GDM1 (cell line): ENCODE results near the gene VAMP7.
"Not testable (repeated sequence)": the region's sequence is repeated elsewhere in the genome, so short reads cannot be mapped to it uniquely, and the experiment has no call there.

ENCODE experiments used
- DNase-seq: peaks from one replicate; lab custom pipeline; 2025; lab: John Stamatoyannopoulos, UW

VAMP7 gene

GRCh38 chrX:155907661-155908060 is 26.5 kb downstream of the VAMP7 start:
- not testable (repeated sequence) for DNase-seq

GRCh38 chrX:155923200-155923599 is 42.1 kb downstream of the VAMP7 start:
- DNase-seq, result no peak

GRCh38 chrX:155930852-155931618 is 49.9 kb downstream of the VAMP7 start:
- DNase-seq, result not testable (repeated sequence)

- DNase-seq, result no peak
These were observed 57.0 kb downstream of the VAMP7 start for GRCh38 chrX:155938132-155938531.

- no peak for DNase-seq
These were observed 68.0 kb downstream of the VAMP7 start for GRCh38 chrX:155949098-155949497.

- no peak for DNase-seq
These were observed 70.2 kb downstream of the VAMP7 start for GRCh38 chrX:155951237-155951789.

- no peak for DNase-seq
These were observed 71.9 kb downstream of the VAMP7 start for GRCh38 chrX:155953055-155953454.

- no peak for DNase-seq
These were observed 73.6 kb downstream of the VAMP7 start for GRCh38 chrX:155954793-155955192.

- DNase-seq, result no peak
These were observed 75.0 kb downstream of the VAMP7 start for GRCh38 chrX:155956099-155956498.

- DNase-seq, result no peak
These were observed 75.5 kb downstream of the VAMP7 start for GRCh38 chrX:155956649-155957048.

GRCh38 chrX:155957843-155958242 is 76.7 kb downstream of the VAMP7 start:
- no peak for DNase-seq

GRCh38 chrX:155959018-155959587 is 78.0 kb downstream of the VAMP7 start:
- DNase-seq, result no peak

GRCh38 chrX:155962906-155963305 is 81.8 kb downstream of the VAMP7 start:
- no peak for DNase-seq

- DNase-seq, result peak; percentile 47
These were observed 85.7 kb downstream of the VAMP7 start for GRCh38 chrX:155966876-155967275.

- no peak for DNase-seq
These were observed 86.6 kb downstream of the VAMP7 start for GRCh38 chrX:155967653-155968325.

GRCh38 chrX:155968326-155968661 is 87.1 kb downstream of the VAMP7 start:
- no peak for DNase-seq

GRCh38 chrX:155968791-155969190 is 87.6 kb downstream of the VAMP7 start:
- no peak for DNase-seq

GRCh38 chrX:155971658-155972057 is 90.5 kb downstream of the VAMP7 start:
- not testable (repeated sequence) for DNase-seq

GRCh38 chrX:155972241-155972640 is 91.1 kb downstream of the VAMP7 start:
- not testable (repeated sequence) for DNase-seq

- no peak for DNase-seq
These were observed 102.2 kb downstream of the VAMP7 start for GRCh38 chrX:155983326-155983725.

GRCh38 chrX:155985208-155985607 is 104.1 kb downstream of the VAMP7 start:
- no peak for DNase-seq

- DNase-seq, result not testable (repeated sequence)
These were observed 105.8 kb downstream of the VAMP7 start for GRCh38 chrX:155986995-155987394.

GRCh38 chrX:155988859-155989258 is 107.7 kb downstream of the VAMP7 start:
- no peak for DNase-seq
